Subcutaneous adipose tissue (tissue), 4 donors: ENCODE data around the gene MMP23B. TPM values are rescaled to one million over a fixed set of nuclear protein-coding genes. Genes with fewer than 3 reads are reported as not detected.

Source experiments
- total RNA-seq, 4 donors: library from RNA; depleted of rRNA; stranded (reverse); fragments of >200 nt; gene quantifications; one replicate each; pipeline ENCODE4 v1.1.0, GENCODE V29; 2016
- TF ChIP-seq, protein P1 (sequence below): fragments of 450-650 bp; IDR thresholded peaks from one replicate; pipeline ENCODE4 v1.5.1; 2016; ENCODE audit warnings: low read depth, mild to moderate bottlenecking, control low read depth, antibody characterized with exemption, moderate library complexity

The MMP23B gene
- total RNA-seq, 4 donors from 2014 or later, result 0.66 to 9.2 (median 2.2) TPM

DNA sequence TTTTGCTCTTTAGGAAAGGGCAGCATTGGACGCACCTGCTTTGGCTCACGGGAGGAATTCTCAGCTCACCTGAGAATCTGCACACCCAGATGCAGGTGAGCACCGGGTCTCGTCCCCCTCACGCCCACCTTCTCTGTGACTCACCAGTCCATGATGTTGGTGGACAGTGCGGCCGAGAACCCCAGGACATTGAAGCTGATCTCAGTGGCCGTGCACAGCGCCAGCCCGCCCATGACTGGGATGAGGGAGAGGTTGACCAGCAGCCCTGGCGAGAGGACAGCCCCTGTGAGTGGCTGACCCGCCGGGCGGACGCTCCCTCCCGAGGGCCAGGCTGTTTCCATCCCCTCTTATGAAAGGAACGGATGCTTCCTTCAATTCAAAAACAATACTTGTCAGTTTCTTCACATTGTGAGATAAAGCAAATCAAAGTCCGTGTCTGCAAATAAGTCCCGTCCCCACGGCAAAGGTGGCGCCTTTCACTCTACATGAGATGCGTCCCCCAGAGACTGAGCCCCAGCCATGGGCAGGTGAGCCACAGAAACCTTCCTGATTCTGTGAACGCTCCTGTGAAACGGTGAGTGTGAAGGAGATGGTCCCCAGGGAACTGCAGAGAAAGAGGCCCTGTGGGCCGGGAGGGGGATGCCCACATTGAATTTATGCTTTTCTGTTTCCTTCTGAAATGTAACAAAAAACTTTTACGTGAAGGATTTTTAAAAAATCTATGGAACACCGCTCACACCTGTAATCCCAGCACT lies 39.6 kb downstream of the MMP23B start:
- TF ChIP-seq, protein P1, sequence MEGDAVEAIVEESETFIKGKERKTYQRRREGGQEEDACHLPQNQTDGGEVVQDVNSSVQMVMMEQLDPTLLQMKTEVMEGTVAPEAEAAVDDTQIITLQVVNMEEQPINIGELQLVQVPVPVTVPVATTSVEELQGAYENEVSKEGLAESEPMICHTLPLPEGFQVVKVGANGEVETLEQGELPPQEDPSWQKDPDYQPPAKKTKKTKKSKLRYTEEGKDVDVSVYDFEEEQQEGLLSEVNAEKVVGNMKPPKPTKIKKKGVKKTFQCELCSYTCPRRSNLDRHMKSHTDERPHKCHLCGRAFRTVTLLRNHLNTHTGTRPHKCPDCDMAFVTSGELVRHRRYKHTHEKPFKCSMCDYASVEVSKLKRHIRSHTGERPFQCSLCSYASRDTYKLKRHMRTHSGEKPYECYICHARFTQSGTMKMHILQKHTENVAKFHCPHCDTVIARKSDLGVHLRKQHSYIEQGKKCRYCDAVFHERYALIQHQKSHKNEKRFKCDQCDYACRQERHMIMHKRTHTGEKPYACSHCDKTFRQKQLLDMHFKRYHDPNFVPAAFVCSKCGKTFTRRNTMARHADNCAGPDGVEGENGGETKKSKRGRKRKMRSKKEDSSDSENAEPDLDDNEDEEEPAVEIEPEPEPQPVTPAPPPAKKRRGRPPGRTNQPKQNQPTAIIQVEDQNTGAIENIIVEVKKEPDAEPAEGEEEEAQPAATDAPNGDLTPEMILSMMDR, result no peak

DNA sequence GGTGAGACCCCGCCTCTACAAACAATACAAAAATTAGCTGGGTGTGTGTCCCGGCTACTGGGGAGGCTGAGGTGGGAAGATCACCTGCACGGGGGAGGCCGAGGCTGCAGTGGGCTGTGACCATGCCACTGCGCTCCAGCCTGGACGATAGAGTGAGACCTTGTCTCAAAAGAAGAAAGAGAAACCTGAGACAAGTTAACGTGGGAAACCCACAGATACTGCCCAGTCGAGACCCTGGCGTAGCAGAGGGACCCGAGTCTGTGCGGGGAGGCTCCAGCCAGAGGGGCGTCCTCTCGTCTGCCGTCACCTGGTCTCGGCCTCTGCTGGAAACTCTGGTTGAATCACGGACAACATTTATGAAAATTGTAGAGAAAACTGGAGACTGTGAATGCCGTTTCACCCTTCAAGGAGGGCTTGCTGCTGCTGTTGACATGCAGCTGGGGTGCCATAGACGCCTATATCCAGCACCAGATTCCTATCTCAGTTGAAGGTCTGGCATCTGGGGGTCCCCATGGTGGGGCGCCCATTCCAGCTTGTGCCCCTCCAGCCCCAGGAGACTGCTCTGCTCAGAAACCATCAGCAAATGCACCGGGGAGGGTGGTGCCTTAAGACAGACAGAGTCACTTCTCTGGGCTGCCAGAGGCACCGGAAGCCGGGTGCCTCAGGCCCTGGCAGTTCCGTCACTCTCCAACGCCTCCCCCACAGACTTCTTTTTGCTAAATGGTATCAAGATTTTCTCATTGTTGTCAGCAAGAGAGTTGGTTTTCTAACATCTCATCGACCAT lies 40.4 kb downstream of the MMP23B start:
- TF ChIP-seq, protein P1, result no peak

DNA sequence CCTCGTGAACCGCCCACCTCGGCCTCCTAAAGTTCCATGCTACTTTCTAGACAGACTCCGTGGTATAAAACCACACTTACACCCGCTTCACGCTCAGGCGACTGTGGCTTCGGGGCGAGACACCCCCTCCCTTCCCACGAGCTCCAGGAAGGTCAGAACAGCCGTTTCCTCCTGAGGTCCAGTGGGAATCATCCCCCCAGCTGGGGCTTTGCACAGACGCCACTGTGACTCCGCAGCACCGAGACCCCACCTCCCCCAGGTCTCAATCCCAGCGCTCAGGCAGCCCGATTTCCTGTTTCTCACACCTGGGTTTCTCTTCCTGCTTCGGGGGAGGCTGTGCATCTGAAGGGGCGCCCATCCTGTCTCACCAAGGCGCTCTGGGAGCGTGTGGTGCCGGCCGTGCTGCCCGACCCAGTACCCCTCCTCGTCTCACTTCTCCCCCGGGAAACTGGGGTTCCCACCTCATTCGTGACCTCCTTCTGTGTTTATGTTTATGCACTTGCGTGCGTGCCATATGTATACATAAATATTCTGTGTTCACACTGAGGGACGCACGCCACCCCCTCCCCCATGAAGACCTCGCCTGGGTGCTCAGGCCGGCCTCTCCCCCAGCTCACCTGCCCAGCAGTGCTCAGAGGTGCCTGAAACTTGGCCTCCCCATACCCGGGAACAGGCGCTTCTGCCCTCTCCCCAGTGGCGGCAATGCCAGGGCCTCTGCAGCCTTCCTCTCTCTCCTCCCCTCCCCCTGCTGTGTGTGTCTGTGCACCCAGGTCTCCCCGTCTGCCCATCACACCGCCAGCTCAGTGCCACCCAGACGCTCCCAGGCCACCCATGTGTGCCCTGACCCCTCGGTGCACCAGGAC lies 46.0 kb downstream of the MMP23B start:
- TF ChIP-seq, protein P1, result no peak

DNA sequence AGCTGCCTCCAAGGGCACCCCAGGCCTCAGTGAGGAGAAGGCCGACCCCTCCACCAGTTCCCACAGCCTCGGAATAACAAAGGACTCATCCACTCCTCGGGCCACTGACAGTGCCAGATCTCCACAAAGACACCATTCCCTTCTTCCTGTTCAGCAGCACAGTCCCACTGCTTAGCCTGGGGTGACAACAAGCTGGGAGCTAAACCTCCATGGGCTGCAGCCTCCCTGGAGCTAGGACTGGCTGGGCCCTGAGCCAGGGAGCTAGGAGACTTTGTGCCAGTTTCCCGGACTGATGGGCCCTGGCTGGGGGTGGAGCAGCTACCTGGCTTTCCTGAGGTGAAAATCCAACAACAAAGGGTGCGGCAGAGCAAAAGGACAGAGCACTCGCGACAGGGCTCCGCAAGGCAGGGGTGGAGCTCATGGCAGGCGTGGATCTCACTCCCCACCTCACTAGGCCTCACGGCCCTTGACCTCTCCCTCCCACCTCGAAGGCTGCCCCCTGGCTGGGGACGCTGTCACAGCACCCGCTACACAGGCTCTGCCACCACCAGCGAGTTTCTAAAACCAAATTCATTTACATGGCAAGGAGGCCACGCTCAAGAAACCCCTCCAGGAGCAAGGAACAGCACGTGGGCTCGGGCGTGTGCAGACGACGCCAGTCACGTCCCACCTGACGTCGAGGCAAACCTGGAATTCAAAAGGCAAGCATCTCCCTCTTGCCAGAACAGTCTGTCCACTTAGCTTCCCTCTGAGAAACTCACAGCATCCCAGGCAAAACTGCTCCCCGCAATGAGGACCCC lies 46.8 kb downstream of the MMP23B start:
- TF ChIP-seq, protein P1, result no peak

DNA sequence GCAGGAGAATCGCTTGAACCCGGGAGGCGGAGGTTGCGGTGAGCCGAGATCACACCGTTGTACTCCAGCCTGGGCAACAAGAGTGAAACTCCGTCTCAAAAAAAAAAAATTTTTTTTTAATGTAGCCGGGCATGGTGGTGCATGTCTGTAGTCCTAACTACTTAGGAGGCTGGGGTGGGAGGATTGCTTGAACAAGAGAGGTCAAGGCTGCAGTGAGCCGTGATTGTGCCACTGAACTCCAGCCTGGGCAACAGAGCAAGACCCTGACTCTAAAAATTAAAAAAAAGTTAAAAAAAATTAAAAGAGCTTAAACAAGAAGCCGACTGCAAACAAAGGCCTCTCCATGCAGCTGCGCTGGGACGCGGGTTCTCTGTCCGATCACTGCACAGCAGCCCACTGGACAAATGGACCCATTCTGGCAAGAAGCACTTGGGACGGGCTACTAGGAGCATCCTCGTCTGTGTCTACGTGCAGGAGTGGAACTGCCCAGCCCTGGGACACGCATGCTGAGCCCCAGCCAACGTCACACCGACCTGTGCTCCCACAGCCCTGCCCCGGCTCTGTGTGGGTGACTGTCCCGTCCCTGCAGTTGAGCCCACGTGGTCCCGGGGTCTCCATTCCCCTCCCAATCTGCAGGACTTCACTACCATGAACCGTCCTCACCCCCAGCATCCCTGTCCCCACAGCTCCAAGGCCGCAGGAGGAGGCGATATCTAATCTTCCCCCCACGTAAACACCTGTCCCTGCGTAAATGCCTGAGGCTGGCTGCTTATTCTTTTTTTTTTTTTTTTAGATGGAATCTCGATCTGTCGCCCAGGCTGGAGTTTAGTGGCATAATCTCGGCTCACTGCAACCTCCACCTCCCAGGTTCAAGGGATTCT lies 48.3 kb downstream of the MMP23B start:
- TF ChIP-seq, protein P1, result no peak

DNA sequence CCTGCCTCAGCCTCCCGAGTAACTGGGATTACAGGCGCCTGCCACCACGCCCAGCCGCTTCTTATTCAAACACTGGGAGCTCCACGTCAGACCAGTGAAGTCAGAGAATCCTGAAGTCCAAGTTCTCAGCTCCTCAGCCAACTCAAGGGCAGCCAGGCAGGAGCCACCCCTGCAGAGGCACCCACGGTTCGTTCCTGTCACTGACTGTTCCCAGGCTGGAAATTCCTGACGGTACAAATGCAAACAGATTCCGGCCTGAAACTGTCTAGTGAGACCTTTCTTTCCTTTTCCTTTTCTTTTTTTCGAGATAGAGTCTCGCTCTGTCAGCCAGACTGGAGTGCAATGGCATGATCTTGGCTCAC lies 48.9 kb downstream of the MMP23B start:
- TF ChIP-seq, protein P1, result no peak
